ENCODE measurements around the gene NISCH. TPM values are rescaled to one million over a fixed set of nuclear protein-coding genes. Genes with fewer than 3 reads are reported as not detected.

Gene NISCH
- total and polyA plus RNA-seq, 2 donors (not counting 1 experiment from before 2014, with no cell fraction given): 31.1 to 69.9 TPM

GRCh38 chr3:52441091-52441771, 14.2 kb upstream of the NISCH start:
- Histone ChIP-seq H3K9ac (ENCODE audit: insufficient read depth, low read length) (no peak overlapping the region), H3K36me3 (ENCODE audit: control insufficient read depth, insufficient read depth, low read length) (no peaks in the 10 kb centered on the region), H3K4me1 (ENCODE audit: control insufficient read depth, extremely low read depth, insufficient read depth, low read length) (no peaks in the 10 kb centered on the region), H3K9me3 (ENCODE audit: control insufficient read depth, insufficient read depth, low read depth, low read length) (no peaks in the 10 kb centered on the region), H3K27me3 (ENCODE audit: control insufficient read depth, insufficient read depth, low read length) (no peaks in the 10 kb centered on the region), H3K4me2 (ENCODE audit: extremely low read depth, insufficient read depth, low read length) (no peak overlapping the region), H3K4me3 (replicated peaks in 1 of 4; ENCODE audit: control extremely low read depth in 1 of 4, insufficient read depth in 1 of 4, low read depth in 3 of 4, low read length in 4 of 4) (no peak overlapping the region), H3K27ac (ENCODE audit: insufficient read depth, low read length) (no peak overlapping the region), H2AFZ (ENCODE audit: low read length) (no peak overlapping the region), H3K79me2 (ENCODE audit: control insufficient read depth, insufficient read depth, low read length) (no peaks in the 10 kb centered on the region), H4K20me1 (ENCODE audit: control insufficient read depth, extremely low read depth, insufficient read depth, low read length) (no peaks in the 10 kb centered on the region)
- DNase-seq (ENCODE audit: low read depth in 2 of 2): no peak
- TF ChIP-seq CTCF (conservative IDR thresholded peaks at IDR 0.05 in 1 of 2, IDR thresholded peaks at IDR 0.05 in 1 of 2; ENCODE audit: low read depth in 1 of 2, low read length in 2 of 2) (no peak), EZH2 (IDR thresholded peaks at IDR 0.05; ENCODE audit: low read length, missing control alignments) (no peak)

GRCh38 chr3:52441772-52442332, 13.6 kb upstream of the NISCH start:
- Histone ChIP-seq H3K9ac (ENCODE audit: insufficient read depth, low read length) (no peak overlapping the region), H3K36me3 (ENCODE audit: control insufficient read depth, insufficient read depth, low read length) (no peaks in the 10 kb centered on the region)
- no peak for DNase-seq (ENCODE audit: low read depth in 2 of 2)

More at GRCh38 chr3:52441772-52442332, 13.6 kb upstream of the NISCH start:
- H3K4me1 ChIP-seq (ENCODE audit: control insufficient read depth, extremely low read depth, insufficient read depth, low read length): no peaks in the 10 kb centered on the region
- no peaks in the 10 kb centered on the region for H3K9me3 ChIP-seq (ENCODE audit: control insufficient read depth, insufficient read depth, low read depth, low read length)
- H3K4me2 ChIP-seq (ENCODE audit: extremely low read depth, insufficient read depth, low read length): no peak overlapping the region
- H2AFZ ChIP-seq (ENCODE audit: low read length): no peak overlapping the region
- TF ChIP-seq EZH2 (IDR thresholded peaks at IDR 0.05; ENCODE audit: low read length, missing control alignments): no peak
- no peak for TF ChIP-seq CTCF (conservative IDR thresholded peaks at IDR 0.05 in 1 of 2, IDR thresholded peaks at IDR 0.05 in 1 of 2; ENCODE audit: low read depth in 1 of 2, low read length in 2 of 2)
- H3K27ac ChIP-seq (ENCODE audit: insufficient read depth, low read length): no peak overlapping the region
- no peaks in the 10 kb centered on the region for H4K20me1 ChIP-seq (ENCODE audit: control insufficient read depth, extremely low read depth, insufficient read depth, low read length)
- no peak overlapping the region for H3K4me3 ChIP-seq (replicated peaks in 1 of 4; ENCODE audit: control extremely low read depth in 1 of 4, insufficient read depth in 1 of 4, low read depth in 3 of 4, low read length in 4 of 4)
- H3K79me2 ChIP-seq (ENCODE audit: control insufficient read depth, insufficient read depth, low read length): no peaks in the 10 kb centered on the region
- no peaks in the 10 kb centered on the region for H3K27me3 ChIP-seq (ENCODE audit: control insufficient read depth, insufficient read depth, low read length)
